ENCODE data around the gene COL6A5.

DNA sequence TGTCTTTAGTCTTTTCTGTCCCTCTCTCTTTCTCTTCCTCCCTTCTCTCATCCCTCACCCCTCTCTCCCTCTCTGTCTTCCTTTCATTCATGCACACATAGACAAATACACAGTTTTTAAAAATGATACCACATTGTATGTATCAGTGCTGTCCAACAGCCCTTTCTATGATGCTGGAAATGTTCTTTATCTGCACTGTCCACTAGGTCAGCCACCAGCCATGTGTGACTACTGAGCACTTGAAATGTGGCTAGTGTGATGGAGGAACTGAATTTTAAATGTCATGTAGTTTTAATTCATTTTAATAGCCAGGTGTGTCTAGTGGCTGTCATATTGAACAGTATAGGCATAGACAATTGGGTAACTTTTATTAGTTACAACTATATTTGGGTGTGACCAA, 34.9 kb downstream of the COL6A5 start:
- TF ChIP-seq, protein P1, sequence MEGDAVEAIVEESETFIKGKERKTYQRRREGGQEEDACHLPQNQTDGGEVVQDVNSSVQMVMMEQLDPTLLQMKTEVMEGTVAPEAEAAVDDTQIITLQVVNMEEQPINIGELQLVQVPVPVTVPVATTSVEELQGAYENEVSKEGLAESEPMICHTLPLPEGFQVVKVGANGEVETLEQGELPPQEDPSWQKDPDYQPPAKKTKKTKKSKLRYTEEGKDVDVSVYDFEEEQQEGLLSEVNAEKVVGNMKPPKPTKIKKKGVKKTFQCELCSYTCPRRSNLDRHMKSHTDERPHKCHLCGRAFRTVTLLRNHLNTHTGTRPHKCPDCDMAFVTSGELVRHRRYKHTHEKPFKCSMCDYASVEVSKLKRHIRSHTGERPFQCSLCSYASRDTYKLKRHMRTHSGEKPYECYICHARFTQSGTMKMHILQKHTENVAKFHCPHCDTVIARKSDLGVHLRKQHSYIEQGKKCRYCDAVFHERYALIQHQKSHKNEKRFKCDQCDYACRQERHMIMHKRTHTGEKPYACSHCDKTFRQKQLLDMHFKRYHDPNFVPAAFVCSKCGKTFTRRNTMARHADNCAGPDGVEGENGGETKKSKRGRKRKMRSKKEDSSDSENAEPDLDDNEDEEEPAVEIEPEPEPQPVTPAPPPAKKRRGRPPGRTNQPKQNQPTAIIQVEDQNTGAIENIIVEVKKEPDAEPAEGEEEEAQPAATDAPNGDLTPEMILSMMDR (IDR thresholded peaks at IDR 0.05): no peak
- no peak for TF ChIP-seq POLR2A (IDR thresholded peaks at IDR 0.05)

Measured in thyroid gland (tissue), 4 donors.